A549 (cell line): Measurements from ENCODE around the gene C1orf105. TPM values are rescaled to one million over a fixed set of nuclear protein-coding genes. Genes with fewer than 3 reads are reported as not detected.

Experiments
- ATAC-seq, 2 experiments: fragments of 200-7000 bp in 1 of 2; fragments of >200 bp in 1 of 2; cut with Nextera tagmentation in 1 of 2; cut with Tn5 transposase in 1 of 2; 3 replicates each; pipeline versions ENCODE4 v1.8.0 to v1.9.1; 2018 to 2020; ENCODE audit warnings: mild to moderate bottlenecking in 1 of 2, moderate library complexity in 1 of 2
- CTCF ChIA-PET: fragments of 300-600 bp; sonication (Branson Sonifier 250); formaldehyde crosslinking; extraction: SDS; loops from one replicate; lab custom pipeline; 2021; ENCODE audit warnings: antibody characterized with exemption, inconsistent platforms; lab: Yijun Ruan, JAX
- POLR2A ChIA-PET: fragments of 350-600 bp; formaldehyde crosslinking; extraction: SDS; loops from one replicate; lab custom pipeline; 2021; ENCODE audit warnings: antibody characterized with exemption, inconsistent platforms; lab: Yijun Ruan, JAX
- DNase-seq, 2 experiments: peaks; one replicate each; pipeline versions ENCODE4 v3.0.0 to v3.0.0-alpha.2; 2011 to 2016; ENCODE audit warnings: low read depth in 1 of 2, low spot score in 1 of 2
- FAIRE-seq: peaks from 2 replicates; lab custom pipeline; 2011; peaks lifted over from hg19 to GRCh38; lab: Jason Lieb, UNC
- H3K27ac ChIP-seq, 2 experiments: fragments of >200 bp; sonication (Bioruptor Twin); formaldehyde crosslinking; 3 replicates each; pipeline ENCODE4 v1.5.1; 2016 to 2017
- H3K4me1 ChIP-seq: fragments of >200 bp; sonication (Bioruptor Twin); formaldehyde crosslinking; 3 replicates; pipeline ENCODE4 v1.6.1; 2016
- H3K4me2 ChIP-seq: fragments of >200 bp; sonication (Bioruptor Twin); formaldehyde crosslinking; 3 replicates; pipeline ENCODE4 v1.6.1; 2016
- H3K4me3 ChIP-seq: fragments of >200 bp; sonication (Bioruptor Twin); formaldehyde crosslinking; 3 replicates; pipeline ENCODE4 v1.5.1; 2016
- H3K9me3 ChIP-seq: fragments of >200 bp; sonication (Bioruptor Twin); formaldehyde crosslinking; 3 replicates; pipeline ENCODE4 v1.6.1; 2016
- CEBPB ChIP-seq, 2 experiments: fragments of >200 bp in 1 of 2; sonication (Bioruptor Twin) in 1 of 2; formaldehyde crosslinking in 1 of 2; IDR thresholded peaks; 2 replicates each; pipeline ENCODE4 v1.6.1; 2012 to 2016
- FOSB ChIP-seq: fragments of 250-450 bp; sonication (Bioruptor Pico); IDR thresholded peaks from 2 replicates; pipeline ENCODE4 v1.5.0; 2020; ENCODE audit warnings: mild to moderate bottlenecking, moderate library complexity
- FOSL2 ChIP-seq, 2 experiments: fragments of 450-650 bp in 1 of 2; fragments of >200 bp in 1 of 2; sonication (Bioruptor Twin) in 1 of 2; formaldehyde crosslinking; IDR thresholded peaks; 2 replicates each; pipeline versions ENCODE4 v1.5.0 to v1.6.1; 2016 to 2020; ENCODE audit warnings: mild to moderate bottlenecking in 1 of 2, moderate library complexity in 1 of 2
- GATA3 ChIP-seq: IDR thresholded peaks from 2 replicates; pipeline ENCODE4 v1.6.1; 2012; ENCODE audit warnings: borderline replicate concordance
- HDAC2 ChIP-seq: fragments of 200-600 bp; sonication (generic); IDR thresholded peaks from 2 replicates; pipeline ENCODE4 v1.6.1; 2016
- HOXB5 ChIP-seq: fragments of 250-450 bp; sonication (Bioruptor Pico); IDR thresholded peaks from 2 replicates; pipeline ENCODE4 v1.5.0; 2020; ENCODE audit warnings: mild to moderate bottlenecking, moderate library complexity
- NFE2L2 ChIP-seq: fragments of 150-350 bp; conservative IDR thresholded peaks from 2 replicates; pipeline ENCODE4 v1.6.1; 2014; ENCODE audit warnings: low read length
- NR3C1 ChIP-seq: fragments of >200 bp; sonication (Bioruptor Twin); formaldehyde crosslinking; IDR thresholded peaks from 3 replicates; pipeline ENCODE4 v1.6.1; 2017
- POLR2AphosphoS2 ChIP-seq: conservative IDR thresholded peaks from 2 replicates; pipeline ENCODE4 v1.6.1; 2012; ENCODE audit warnings: low read length, improper control_type of control experiment, inconsistent platforms
- RAD21 ChIP-seq, 2 experiments: fragments of >200 bp in 1 of 2; sonication (Bioruptor Twin) in 1 of 2; formaldehyde crosslinking in 1 of 2; IDR thresholded peaks in 1 of 2; conservative IDR thresholded peaks in 1 of 2; 2 replicates in 1 of 2; 3 replicates in 1 of 2; pipeline ENCODE4 v1.6.1; 2012 to 2018; ENCODE audit warnings: inconsistent platforms in 1 of 2
- RCOR1 ChIP-seq: fragments of 150-350 bp; IDR thresholded peaks from 2 replicates; pipeline ENCODE4 v1.6.1; 2014; ENCODE audit warnings: antibody characterized with exemption, low read length, low read depth
- RFX5 ChIP-seq: fragments of 450-650 bp; IDR thresholded peaks from 2 replicates; pipeline ENCODE4 v1.7.1; 2014; ENCODE audit warnings: antibody characterized with exemption, mild to moderate bottlenecking, moderate library complexity
- RNF2 ChIP-seq: fragments of 200-600 bp; sonication (generic); IDR thresholded peaks from 2 replicates; pipeline ENCODE4 v1.6.1; 2016; ENCODE audit warnings: low read depth, mild to moderate bottlenecking, antibody characterized with exemption, moderate library complexity, borderline replicate concordance
- SREBF2 ChIP-seq: fragments of 450-650 bp; IDR thresholded peaks from 2 replicates; pipeline ENCODE4 v1.6.1; 2014; ENCODE audit warnings: mild to moderate bottlenecking, moderate library complexity
- ZC3H11A ChIP-seq: fragments of 450-650 bp; IDR thresholded peaks from 2 replicates; pipeline ENCODE4 v1.6.1; 2014; ENCODE audit warnings: antibody characterized with exemption, mild to moderate bottlenecking
- WGBS: methylation state at CpG from one replicate; pipeline ENCODE4 v1.1.6; 2017; ENCODE audit errors: missing lambda C conversion rate; 5-methylcytosine and 5-hydroxymethylcytosine counted together
- polyA plus RNA-seq, 4 experiments: library from polyadenylated mRNA; depleted of rRNA in 3 of 4; stranded (reverse); fragments of >200 nt; fragmentation: RNase III in 1 of 4; extraction: RNeasy Plus Mini Kit Qiagen cat#74134 plus additional on column Dnase treatment in 1 of 4; gene quantifications; 2 replicates in 3 of 4; 3 replicates in 1 of 4; pipeline ENCODE4 v1.2.3, GENCODE V29; 2011 to 2017
- TF ChIP-seq, protein P1 (sequence below): IDR thresholded peaks from 2 replicates; pipeline ENCODE4 v1.6.1; 2012
- TF ChIP-seq, protein P2 (sequence below): fragments of 200-600 bp; sonication (generic); IDR thresholded peaks from 2 replicates; pipeline ENCODE4 v1.6.1; 2016; ENCODE audit warnings: antibody characterized with exemption, mild to moderate bottlenecking, moderate library complexity
- TF ChIP-seq, protein P3 (sequence below): IDR thresholded peaks from 2 replicates; pipeline ENCODE4 v1.6.1; 2012
- TF ChIP-seq, protein P4 (sequence below): fragments of >200 bp; sonication (Bioruptor Twin); formaldehyde crosslinking; IDR thresholded peaks from 2 replicates; pipeline ENCODE4 v1.6.1; 2016
- TF ChIP-seq, protein P5 (sequence below): fragments of >200 bp; sonication (Bioruptor Twin); formaldehyde crosslinking; IDR thresholded peaks from 3 replicates; pipeline ENCODE4 v1.5.1; 2016

The C1orf105 gene
- polyA plus RNA-seq, 2 of the 4 experiments (the other 2 are of a cell fraction) = 0.40 TPM; not detected in 1

DNA sequence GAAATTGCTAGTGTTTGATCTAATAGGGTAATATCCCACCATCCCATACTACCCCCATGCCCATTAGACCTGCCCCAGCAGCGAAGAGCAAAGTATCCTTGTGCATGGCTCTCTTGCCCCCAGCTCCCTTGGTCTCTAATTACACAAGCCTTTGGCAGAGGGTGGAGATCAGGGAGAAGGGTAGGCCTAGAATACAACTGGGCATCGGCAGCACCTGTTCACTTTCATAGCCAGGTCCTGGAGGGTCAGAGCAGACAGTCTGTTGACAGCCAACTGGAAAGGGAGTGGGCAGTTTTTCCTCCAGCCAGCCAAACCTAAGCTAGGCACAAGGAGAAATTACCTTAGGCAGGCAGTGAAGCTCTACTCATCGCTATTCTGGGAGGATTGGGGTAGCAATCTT lies 26.1 kb downstream of the C1orf105 start:
- 81% methylated on average over 3 of the region's 3 CpGs for WGBS
- Histone ChIP-seq H3K4me1 (peaks cover 52% of the 10 kb centered on the region), H3K4me2 (no peak overlapping the region), H3K27ac (no peak overlapping the region), H3K9me3 (no peaks in the 10 kb centered on the region), H3K4me3 (no peak overlapping the region)
- FAIRE-seq (no peak), ATAC-seq (no peak), DNase-seq (no peak)
- TF ChIP-seq NFE2L2 (no peak), FOSB (CRISPR knock-in tag) (no peak), RAD21 (conservative IDR thresholded peaks at IDR 0.05 in 1 of 2, IDR thresholded peaks at IDR 0.05 in 1 of 2) (no peak), RNF2 (no peak)
- TF ChIP-seq, protein P1, sequence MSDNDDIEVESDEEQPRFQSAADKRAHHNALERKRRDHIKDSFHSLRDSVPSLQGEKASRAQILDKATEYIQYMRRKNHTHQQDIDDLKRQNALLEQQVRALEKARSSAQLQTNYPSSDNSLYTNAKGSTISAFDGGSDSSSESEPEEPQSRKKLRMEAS = no peak
- ChIA-PET CTCF (interaction anchor here (1.6 kb wide), 1 partner anchor 86 kb away, joined by 7 read pairs; the partner anchor contains the start of gene SUCO), POLR2A (no interaction called here)

DNA sequence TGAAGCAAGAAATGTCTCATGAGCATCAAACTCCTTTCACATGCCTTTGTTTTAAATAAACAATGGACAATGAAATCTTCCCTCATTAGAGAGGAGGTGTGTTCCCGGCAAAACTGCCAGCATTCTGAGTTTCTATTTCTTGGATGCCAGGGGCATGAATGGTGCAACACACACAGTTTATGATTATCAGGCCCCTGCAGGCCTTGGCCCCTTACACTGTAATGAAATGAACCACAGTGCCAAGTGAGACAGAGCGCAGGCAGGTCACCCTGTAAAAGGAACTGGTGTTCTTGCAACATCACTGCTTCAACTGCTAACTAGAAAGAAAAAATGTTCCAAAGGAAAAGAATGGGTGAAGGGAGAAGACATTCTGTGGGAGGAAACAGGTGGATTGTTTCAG lies 27.2 kb downstream of the C1orf105 start:
- Histone ChIP-seq H3K27ac (peak overlapping the region; percentile 77 to 90), H3K4me2 (no peak overlapping the region), H3K9me3 (no peaks in the 10 kb centered on the region), H3K4me3 (no peak overlapping the region), H3K4me1 (peaks cover 60% of the 10 kb centered on the region)
- TF ChIP-seq HOXB5 (CRISPR knock-in tag) = no peak
- no peak for TF ChIP-seq GATA3
- TF ChIP-seq ZC3H11A = no peak
- TF ChIP-seq RCOR1 = no peak
- TF ChIP-seq SREBF2 = no peak
- no peak for TF ChIP-seq RAD21 (conservative IDR thresholded peaks at IDR 0.05 in 1 of 2, IDR thresholded peaks at IDR 0.05 in 1 of 2)
- TF ChIP-seq, protein P2, sequence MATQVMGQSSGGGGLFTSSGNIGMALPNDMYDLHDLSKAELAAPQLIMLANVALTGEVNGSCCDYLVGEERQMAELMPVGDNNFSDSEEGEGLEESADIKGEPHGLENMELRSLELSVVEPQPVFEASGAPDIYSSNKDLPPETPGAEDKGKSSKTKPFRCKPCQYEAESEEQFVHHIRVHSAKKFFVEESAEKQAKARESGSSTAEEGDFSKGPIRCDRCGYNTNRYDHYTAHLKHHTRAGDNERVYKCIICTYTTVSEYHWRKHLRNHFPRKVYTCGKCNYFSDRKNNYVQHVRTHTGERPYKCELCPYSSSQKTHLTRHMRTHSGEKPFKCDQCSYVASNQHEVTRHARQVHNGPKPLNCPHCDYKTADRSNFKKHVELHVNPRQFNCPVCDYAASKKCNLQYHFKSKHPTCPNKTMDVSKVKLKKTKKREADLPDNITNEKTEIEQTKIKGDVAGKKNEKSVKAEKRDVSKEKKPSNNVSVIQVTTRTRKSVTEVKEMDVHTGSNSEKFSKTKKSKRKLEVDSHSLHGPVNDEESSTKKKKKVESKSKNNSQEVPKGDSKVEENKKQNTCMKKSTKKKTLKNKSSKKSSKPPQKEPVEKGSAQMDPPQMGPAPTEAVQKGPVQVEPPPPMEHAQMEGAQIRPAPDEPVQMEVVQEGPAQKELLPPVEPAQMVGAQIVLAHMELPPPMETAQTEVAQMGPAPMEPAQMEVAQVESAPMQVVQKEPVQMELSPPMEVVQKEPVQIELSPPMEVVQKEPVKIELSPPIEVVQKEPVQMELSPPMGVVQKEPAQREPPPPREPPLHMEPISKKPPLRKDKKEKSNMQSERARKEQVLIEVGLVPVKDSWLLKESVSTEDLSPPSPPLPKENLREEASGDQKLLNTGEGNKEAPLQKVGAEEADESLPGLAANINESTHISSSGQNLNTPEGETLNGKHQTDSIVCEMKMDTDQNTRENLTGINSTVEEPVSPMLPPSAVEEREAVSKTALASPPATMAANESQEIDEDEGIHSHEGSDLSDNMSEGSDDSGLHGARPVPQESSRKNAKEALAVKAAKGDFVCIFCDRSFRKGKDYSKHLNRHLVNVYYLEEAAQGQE = no peak
- no peak for TF ChIP-seq CEBPB (IDR thresholded peaks at IDR 0.05)
- TF ChIP-seq, protein P3, sequence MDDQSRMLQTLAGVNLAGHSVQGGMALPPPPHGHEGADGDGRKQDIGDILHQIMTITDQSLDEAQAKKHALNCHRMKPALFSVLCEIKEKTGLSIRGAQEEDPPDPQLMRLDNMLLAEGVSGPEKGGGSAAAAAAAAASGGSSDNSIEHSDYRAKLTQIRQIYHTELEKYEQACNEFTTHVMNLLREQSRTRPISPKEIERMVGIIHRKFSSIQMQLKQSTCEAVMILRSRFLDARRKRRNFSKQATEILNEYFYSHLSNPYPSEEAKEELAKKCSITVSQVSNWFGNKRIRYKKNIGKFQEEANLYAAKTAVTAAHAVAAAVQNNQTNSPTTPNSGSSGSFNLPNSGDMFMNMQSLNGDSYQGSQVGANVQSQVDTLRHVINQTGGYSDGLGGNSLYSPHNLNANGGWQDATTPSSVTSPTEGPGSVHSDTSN = no peak
- TF ChIP-seq, protein P1 = no peak
- TF ChIP-seq, protein P4, sequence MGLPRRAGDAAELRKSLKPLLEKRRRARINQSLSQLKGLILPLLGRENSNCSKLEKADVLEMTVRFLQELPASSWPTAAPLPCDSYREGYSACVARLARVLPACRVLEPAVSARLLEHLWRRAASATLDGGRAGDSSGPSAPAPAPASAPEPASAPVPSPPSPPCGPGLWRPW = no peak
- TF ChIP-seq, protein P5, sequence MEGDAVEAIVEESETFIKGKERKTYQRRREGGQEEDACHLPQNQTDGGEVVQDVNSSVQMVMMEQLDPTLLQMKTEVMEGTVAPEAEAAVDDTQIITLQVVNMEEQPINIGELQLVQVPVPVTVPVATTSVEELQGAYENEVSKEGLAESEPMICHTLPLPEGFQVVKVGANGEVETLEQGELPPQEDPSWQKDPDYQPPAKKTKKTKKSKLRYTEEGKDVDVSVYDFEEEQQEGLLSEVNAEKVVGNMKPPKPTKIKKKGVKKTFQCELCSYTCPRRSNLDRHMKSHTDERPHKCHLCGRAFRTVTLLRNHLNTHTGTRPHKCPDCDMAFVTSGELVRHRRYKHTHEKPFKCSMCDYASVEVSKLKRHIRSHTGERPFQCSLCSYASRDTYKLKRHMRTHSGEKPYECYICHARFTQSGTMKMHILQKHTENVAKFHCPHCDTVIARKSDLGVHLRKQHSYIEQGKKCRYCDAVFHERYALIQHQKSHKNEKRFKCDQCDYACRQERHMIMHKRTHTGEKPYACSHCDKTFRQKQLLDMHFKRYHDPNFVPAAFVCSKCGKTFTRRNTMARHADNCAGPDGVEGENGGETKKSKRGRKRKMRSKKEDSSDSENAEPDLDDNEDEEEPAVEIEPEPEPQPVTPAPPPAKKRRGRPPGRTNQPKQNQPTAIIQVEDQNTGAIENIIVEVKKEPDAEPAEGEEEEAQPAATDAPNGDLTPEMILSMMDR = no peak
- TF ChIP-seq RFX5 = no peak
- no peak for TF ChIP-seq FOSL2 (IDR thresholded peaks at IDR 0.05)
- TF ChIP-seq FOSL2 (CRISPR knock-in tag; IDR thresholded peaks at IDR 0.05) = no peak
- no peak for TF ChIP-seq HDAC2
- no peak for TF ChIP-seq NR3C1
- no peak for TF ChIP-seq POLR2AphosphoS2
- ATAC-seq = no peak
- DNase-seq = no peak
- ChIA-PET CTCF (no interaction called here), POLR2A (interaction anchor here (4.2 kb wide), 1 partner anchor 84 kb away, joined by 36 read pairs; the partner anchor contains the start of gene SUCO)
- WGBS = 73% methylated on average over 2 of the region's 2 CpGs
- no peak for FAIRE-seq
